DOHH2 (cell line): ENCODE results near the gene ZNF410.

ENCODE experiments used
- EZH2phosphoT487 ChIP-seq: fragments of 200-600 bp; sonication (generic); IDR thresholded peaks from 2 replicates; pipeline ENCODE4 v1.6.1; 2017; ENCODE audit warnings: borderline replicate concordance, mild to moderate bottlenecking, antibody characterized with exemption, low read length, moderate library complexity, mixed read lengths
- TF ChIP-seq, protein P1 (sequence below): fragments of 200-600 bp; sonication (generic); IDR thresholded peaks from one replicate; pipeline ENCODE4 v1.5.1; 2014; ENCODE audit warnings: antibody characterized with exemption, mild to moderate bottlenecking, low read depth, low read length; ENCODE audit not compliant: poor library complexity, severe bottlenecking

DNA sequence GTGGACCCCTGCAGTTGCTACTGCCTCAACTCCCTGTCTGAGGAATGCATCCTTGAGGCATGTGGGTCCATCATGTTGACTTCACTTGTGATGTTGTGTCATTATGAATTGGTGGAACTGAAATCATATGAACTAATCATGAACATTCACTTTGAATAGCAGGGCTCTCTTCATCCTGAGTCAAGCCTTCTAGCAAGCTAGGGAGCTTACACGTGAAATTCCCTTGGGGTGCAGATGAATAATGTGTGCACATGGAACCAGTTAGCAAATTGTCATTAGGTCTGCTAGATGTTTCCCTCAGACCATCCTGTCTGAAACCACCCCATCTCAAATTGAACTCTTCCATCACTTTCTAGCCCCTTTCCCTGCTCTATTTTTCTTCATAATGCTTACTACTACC lies 67.1 kb downstream of the ZNF410 start:
- TF ChIP-seq, protein P1, sequence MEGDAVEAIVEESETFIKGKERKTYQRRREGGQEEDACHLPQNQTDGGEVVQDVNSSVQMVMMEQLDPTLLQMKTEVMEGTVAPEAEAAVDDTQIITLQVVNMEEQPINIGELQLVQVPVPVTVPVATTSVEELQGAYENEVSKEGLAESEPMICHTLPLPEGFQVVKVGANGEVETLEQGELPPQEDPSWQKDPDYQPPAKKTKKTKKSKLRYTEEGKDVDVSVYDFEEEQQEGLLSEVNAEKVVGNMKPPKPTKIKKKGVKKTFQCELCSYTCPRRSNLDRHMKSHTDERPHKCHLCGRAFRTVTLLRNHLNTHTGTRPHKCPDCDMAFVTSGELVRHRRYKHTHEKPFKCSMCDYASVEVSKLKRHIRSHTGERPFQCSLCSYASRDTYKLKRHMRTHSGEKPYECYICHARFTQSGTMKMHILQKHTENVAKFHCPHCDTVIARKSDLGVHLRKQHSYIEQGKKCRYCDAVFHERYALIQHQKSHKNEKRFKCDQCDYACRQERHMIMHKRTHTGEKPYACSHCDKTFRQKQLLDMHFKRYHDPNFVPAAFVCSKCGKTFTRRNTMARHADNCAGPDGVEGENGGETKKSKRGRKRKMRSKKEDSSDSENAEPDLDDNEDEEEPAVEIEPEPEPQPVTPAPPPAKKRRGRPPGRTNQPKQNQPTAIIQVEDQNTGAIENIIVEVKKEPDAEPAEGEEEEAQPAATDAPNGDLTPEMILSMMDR = no peak
- TF ChIP-seq EZH2phosphoT487 = no peak
